Heart right ventricle (tissue), 16 donors: ENCODE results near the gene PTCRA. TPM values are rescaled to one million over a fixed set of nuclear protein-coding genes. Genes with fewer than 3 reads are reported as not detected.
A peak's percentile ranks its signal among the peaks of the same experiment; 100 is the strongest.
"Not testable (repeated sequence)": the region's sequence is repeated elsewhere in the genome, so short reads cannot be mapped to it uniquely, and the experiment has no call there.

Source experiments
- ATAC-seq, 8 donors: fragments of 200-7000 bp; cut with Tn5 transposase; one replicate each; pipeline ENCODE4 v1.9.1; 2020; ENCODE audit warnings: mild to moderate bottlenecking in 8 of 8, moderate library complexity in 8 of 8, moderate number of reproducible peaks in 1 of 8
- DNase-seq, 2 donors: peaks; one replicate each; pipeline ENCODE4 v3.0.0-alpha.2; 2020
- H3K27ac ChIP-seq, 10 donors: fragments of 200-600 bp; sonication (generic) in 2 of 10; one replicate each; pipeline versions ENCODE4 v1.5.0 to v1.8.0; 2020 to 2022; ENCODE audit warnings: mild to moderate bottlenecking in 3 of 10
- H3K27me3 ChIP-seq, 7 donors: fragments of 200-600 bp; one replicate each; pipeline ENCODE4 v1.8.0; 2021 to 2022; ENCODE audit warnings: mild to moderate bottlenecking in 2 of 7
- H3K36me3 ChIP-seq, 9 donors: fragments of 200-600 bp; sonication (generic) in 1 of 9; one replicate each; pipeline versions ENCODE4 v1.5.0 to v1.8.0; 2020 to 2022; ENCODE audit warnings: mild to moderate bottlenecking in 2 of 9
- H3K4me1 ChIP-seq, 9 donors: fragments of 200-600 bp; sonication (generic) in 1 of 9; one replicate each; pipeline versions ENCODE4 v1.5.0 to v1.8.0; 2020 to 2022; ENCODE audit warnings: mild to moderate bottlenecking in 4 of 9
- H3K4me3 ChIP-seq, 10 donors: fragments of 200-600 bp; sonication (generic) in 2 of 10; one replicate each; pipeline versions ENCODE4 v1.5.0 to v1.8.0; 2020 to 2022; ENCODE audit warnings: mild to moderate bottlenecking in 7 of 10, moderate library complexity in 2 of 10
- H3K9me3 ChIP-seq, 11 donors: fragments of 200-600 bp in 10 of 11; sonication (generic) in 2 of 11; one replicate each; pipeline versions ENCODE4 v1.5.0 to v1.8.0; 2013 to 2022; ENCODE audit warnings: mild to moderate bottlenecking in 2 of 11, control low read depth in 1 of 11, moderate library complexity in 1 of 11
- WGBS, 2 donors: extraction: QIAGEN DNeasy Blood & Tissue Kit; methylation state at CpG; one replicate each; pipeline ENCODE4 v1.1.7; 2013; ENCODE audit warnings: inconsistent platforms in 1 of 2; 5-methylcytosine and 5-hydroxymethylcytosine counted together
- intact Hi-C, 10 donors: fragments of 100-400 bp; cut with DNase I; formaldehyde crosslinking; loops; one replicate each; pipeline versions ENCODE4 v1.11.1 to v1.14.2; 2022
- polyA plus RNA-seq, 2 donors: library from polyadenylated mRNA; stranded (reverse); fragments of 200-250 nt; gene quantifications; one replicate each; pipeline ENCODE4 v1.2.3, GENCODE V29; 2013
- total RNA-seq, 10 donors: library from RNA; stranded (reverse); fragmentation: NEBNext Ultra II Directional in 3 of 10; extraction: Animal tissue kit (Norgen Biotek cat#: 25700) in 3 of 10; gene quantifications; one replicate each; pipeline versions ENCODE4 v1.2.1 to v1.2.4, GENCODE V29; 2021 to 2023
- TF ChIP-seq, protein P1 (sequence below), 9 donors: fragments of 200-600 bp; sonication (generic) in 2 of 9; IDR thresholded peaks; one replicate each; pipeline versions ENCODE4 v1.5.0 to v1.8.0; 2021 to 2022; ENCODE audit warnings: antibody characterized with exemption in 9 of 9, mild to moderate bottlenecking in 5 of 9, moderate library complexity in 1 of 9
- donor health status: Arrhythmogenic right ventricular cardiomyopathy.
- donor health status: ischemic (EF 13 %, LVEDD 7.1; RV severe dilation, severe dysfunction).
- donor health status: healthy with polysubstance abuse.
- donor health status: DM: no; HTN: yes; CAD: no.
- donor health status: DM: no; HTN: no; CAD: no.
- donor health status: ischemic (EF 25% LVEDD 6.9; RV normal size, moderate dysfunction).
- donor health status: ischemic (EF 25% LVEDD 5.7; RV mildly dilated, moderate dysfunction).
- donor health status: healthy.
- donor health status: DM: yes; HTN: yes; CAD: no.
- donor health status: Ischemic cardiomyopathy.
- donor health status: ischemic (EF 35%, LVEDD 5.7; RV mildly dilated, moderate dysfunction).
- donor health status: nonischemic (EF 11% LVEDD 7.7; RV severe dilation, severe dysfunction).
- donor health status: DM: yes; HTN: yes; CAD: no.
- donor health status: PGD.
- donor health status: ischemic (EF 29% LVEDD 5.4; RV normal size, mild dysfunction).
- donor health status: nonischemic (EF 23%, LVEDD 6.1; RV moderate dilation, normal function).

The PTCRA gene
- total and polyA plus RNA-seq, 12 donors = 0.09 TPM; not detected in 11

DNA sequence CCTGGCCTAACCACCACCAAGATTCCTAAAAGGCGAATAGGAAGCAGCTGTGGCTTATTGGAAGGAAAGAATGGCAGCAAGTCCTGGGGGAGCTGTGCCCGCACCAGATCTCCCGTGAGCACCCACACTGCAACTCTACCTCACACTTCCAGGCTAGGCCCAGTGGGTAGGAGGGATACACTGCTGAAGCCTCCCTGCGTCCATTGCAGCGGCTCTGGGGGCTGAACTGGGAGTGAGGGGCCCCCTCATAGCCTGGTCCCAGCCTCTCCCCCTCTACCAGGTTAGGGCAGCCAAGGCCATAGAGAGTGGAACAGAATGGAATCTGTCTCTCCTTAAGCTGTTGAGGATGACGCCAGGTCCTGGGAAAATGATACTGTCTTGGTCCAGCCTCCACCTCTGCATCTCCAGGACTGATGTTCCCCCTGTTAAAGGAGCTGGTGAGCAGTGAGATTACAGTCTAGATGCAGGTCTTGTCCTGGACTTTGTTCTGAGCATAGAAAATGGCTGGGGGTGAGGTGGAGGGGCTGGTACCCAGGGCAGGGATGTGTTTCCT is 24.7 kb downstream of the PTCRA start:
- no peak overlapping the region for H3K27ac ChIP-seq
- H3K4me1 ChIP-seq = no peaks in the 10 kb centered on the region
- TF ChIP-seq, protein P1, sequence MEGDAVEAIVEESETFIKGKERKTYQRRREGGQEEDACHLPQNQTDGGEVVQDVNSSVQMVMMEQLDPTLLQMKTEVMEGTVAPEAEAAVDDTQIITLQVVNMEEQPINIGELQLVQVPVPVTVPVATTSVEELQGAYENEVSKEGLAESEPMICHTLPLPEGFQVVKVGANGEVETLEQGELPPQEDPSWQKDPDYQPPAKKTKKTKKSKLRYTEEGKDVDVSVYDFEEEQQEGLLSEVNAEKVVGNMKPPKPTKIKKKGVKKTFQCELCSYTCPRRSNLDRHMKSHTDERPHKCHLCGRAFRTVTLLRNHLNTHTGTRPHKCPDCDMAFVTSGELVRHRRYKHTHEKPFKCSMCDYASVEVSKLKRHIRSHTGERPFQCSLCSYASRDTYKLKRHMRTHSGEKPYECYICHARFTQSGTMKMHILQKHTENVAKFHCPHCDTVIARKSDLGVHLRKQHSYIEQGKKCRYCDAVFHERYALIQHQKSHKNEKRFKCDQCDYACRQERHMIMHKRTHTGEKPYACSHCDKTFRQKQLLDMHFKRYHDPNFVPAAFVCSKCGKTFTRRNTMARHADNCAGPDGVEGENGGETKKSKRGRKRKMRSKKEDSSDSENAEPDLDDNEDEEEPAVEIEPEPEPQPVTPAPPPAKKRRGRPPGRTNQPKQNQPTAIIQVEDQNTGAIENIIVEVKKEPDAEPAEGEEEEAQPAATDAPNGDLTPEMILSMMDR (IDR thresholded peaks at IDR 0.05) = no peak
- WGBS, 2 donors = 96 to 99% methylated on average over 6 of the region's 6 CpGs
- H3K4me3 ChIP-seq = no peak overlapping the region
- H3K9me3 ChIP-seq = no peaks in the 10 kb centered on the region
- no peak for DNase-seq
- intact Hi-C loops = no loop called here
- H3K27me3 ChIP-seq = no peaks in the 10 kb centered on the region
- H3K36me3 ChIP-seq = peaks cover 0 to 100% (median 24%) of the 10 kb centered on the region in 9 donors
- peak in 1 of 8 donors; percentile 23 for ATAC-seq

DNA sequence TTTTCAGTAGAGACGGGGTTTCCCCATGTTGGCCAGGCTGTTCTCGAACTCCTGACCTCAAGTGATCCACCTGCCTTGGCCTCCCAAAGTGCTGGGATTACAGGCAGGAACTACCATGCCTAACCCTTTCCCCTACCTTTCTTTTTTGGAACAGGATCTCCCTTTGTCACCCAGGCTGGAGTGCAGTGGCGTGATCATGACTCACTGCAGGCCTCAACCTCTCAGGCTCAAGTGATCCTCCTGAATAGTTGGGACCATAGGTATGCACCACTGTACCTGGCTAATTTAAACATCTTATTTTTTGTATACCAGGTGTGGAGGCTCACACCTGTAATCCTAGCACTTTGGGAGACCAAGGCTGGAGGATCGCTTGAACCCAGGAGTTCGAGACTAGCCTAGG is 25.5 kb downstream of the PTCRA start:
- H3K27ac ChIP-seq, intact Hi-C loops, H3K9me3 ChIP-seq, DNase-seq, H3K27me3 ChIP-seq, H3K4me1 ChIP-seq, ATAC-seq, H3K4me3 ChIP-seq: not testable (repeated sequence)
- 97 to 98% methylated on average over 5 of the region's 5 CpGs for WGBS, 2 donors
- peaks cover 0 to 93% (median 18%) of the 10 kb centered on the region in 9 donors for H3K36me3 ChIP-seq

DNA sequence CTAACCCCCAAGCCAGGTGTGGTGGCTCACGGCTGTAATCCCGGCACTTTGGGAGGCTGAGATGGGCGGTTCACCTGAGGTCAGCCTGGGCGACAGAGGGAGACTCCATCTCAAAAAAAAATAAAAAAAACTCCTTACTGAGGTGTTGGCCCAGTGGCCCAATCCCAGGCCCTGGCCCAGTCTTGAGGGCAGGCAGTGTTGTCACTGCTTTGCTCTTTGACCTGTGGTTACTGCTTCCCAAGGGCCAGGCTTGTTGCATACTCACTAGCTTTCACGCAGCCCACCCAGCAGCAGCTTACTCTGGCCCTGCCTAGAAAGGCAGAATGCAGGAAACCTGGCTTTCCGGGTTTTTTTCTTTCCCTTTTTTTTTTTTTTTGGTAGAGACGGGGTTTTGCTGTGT is 26.6 kb downstream of the PTCRA start:
- H3K4me3 ChIP-seq = no peak overlapping the region
- 83 to 85% methylated on average over 7 of the region's 7 CpGs for WGBS, 2 donors
- no peaks in the 10 kb centered on the region for H3K27me3 ChIP-seq
- TF ChIP-seq, protein P1 (IDR thresholded peaks at IDR 0.05) = no peak
- H3K36me3 ChIP-seq = peaks cover 0 to 82% (median 18%) of the 10 kb centered on the region in 9 donors
- H3K9me3 ChIP-seq = no peaks in the 10 kb centered on the region
- H3K4me1 ChIP-seq = no peaks in the 10 kb centered on the region
- ATAC-seq (no peak), DNase-seq (no peak)
- H3K27ac ChIP-seq = no peak overlapping the region
- intact Hi-C loops = no loop called here

DNA sequence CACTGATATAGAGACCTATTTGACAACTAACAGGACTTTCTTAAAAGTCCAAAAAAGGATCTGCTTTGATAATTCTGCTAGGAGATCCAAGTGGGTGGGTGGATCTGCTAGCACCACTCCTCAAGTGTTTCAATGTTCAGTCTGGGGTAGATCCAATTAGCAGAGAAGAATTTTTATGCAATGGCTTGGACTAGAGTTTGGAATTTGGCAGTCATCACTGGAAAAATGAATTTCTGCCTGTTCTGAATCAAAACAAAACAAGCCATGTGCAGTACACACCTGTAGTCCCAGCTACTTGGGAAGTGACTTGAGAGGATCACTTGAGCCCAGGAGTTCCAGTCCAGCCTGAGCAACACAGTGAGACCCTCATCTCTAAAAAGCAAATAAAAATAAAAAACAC is 32.1 kb downstream of the PTCRA start:
- ATAC-seq (peak in 1 of 8 donors; percentile 55), DNase-seq (no peak)
- Histone ChIP-seq H3K4me1 (no peaks in the 10 kb centered on the region), H3K4me3 (no peak overlapping the region), H3K9me3 (no peaks in the 10 kb centered on the region), H3K36me3 (peaks cover 0 to 32% (median 0%) of the 10 kb centered on the region in 9 donors), H3K27ac (no peak overlapping the region), H3K27me3 (no peaks in the 10 kb centered on the region)
- intact Hi-C loops = no loop called here
- TF ChIP-seq, protein P1 (IDR thresholded peaks at IDR 0.05) = no peak

DNA sequence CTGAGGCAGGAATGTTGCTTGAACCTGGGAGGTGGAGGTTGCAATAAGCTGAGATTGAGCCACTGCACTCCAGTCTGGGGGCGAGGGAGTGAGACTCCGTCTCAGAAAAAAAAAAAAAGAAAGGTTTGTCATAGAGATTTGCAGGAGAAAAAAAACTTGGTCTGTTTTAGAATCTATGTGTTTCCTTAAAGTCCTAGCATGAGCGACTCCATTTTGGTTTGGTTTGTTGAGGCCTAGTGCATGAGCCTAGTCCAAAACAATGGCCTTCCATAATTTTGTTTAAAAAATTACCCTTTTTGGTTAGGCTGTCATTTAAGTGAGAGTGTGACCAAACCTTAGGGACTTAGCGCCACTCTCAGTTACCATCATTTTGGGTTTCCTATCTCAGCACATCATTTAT is 36.5 kb downstream of the PTCRA start:
- H3K27ac ChIP-seq = no peak overlapping the region
- TF ChIP-seq, protein P1 (IDR thresholded peaks at IDR 0.05) = no peak
- no peak overlapping the region for H3K4me3 ChIP-seq
- ATAC-seq (no peak), DNase-seq (no peak)
- peaks cover 0 to 5% (median 0%) of the 10 kb centered on the region in 9 donors for H3K36me3 ChIP-seq
- H3K9me3 ChIP-seq = no peaks in the 10 kb centered on the region
- no peaks in the 10 kb centered on the region for H3K27me3 ChIP-seq
- intact Hi-C loops = no loop called here
- no peaks in the 10 kb centered on the region for H3K4me1 ChIP-seq
- 96 to 98% methylated on average over 4 of the region's 4 CpGs for WGBS, 2 donors

DNA sequence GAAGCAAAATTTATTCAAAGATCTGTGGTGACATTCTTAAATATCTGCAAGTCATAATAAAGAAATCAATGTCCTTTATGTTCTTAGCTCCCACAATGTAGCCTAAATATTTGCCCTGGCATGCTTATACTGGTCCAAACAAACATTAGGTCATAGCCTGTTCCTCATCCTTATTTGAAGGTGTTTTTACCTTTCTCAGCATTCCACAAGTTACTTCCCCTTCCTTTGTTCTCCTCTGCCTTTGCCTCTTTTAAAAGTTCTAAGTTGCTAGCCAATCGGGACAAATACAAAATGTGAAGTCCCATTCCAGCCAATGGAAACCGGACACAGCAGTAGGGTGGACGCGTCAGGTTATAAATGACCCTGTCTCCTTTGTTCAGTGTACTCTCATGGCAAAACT is 38.6 kb downstream of the PTCRA start:
- ATAC-seq, H3K4me3 ChIP-seq, H3K27me3 ChIP-seq, H3K27ac ChIP-seq, intact Hi-C loops, H3K4me1 ChIP-seq, DNase-seq, H3K9me3 ChIP-seq, H3K36me3 ChIP-seq: not testable (repeated sequence)
- 88 to 93% methylated on average over 4 of the region's 4 CpGs for WGBS, 2 donors
